Measurements from ENCODE around the gene INPP4B.

Gene INPP4B

DNA sequence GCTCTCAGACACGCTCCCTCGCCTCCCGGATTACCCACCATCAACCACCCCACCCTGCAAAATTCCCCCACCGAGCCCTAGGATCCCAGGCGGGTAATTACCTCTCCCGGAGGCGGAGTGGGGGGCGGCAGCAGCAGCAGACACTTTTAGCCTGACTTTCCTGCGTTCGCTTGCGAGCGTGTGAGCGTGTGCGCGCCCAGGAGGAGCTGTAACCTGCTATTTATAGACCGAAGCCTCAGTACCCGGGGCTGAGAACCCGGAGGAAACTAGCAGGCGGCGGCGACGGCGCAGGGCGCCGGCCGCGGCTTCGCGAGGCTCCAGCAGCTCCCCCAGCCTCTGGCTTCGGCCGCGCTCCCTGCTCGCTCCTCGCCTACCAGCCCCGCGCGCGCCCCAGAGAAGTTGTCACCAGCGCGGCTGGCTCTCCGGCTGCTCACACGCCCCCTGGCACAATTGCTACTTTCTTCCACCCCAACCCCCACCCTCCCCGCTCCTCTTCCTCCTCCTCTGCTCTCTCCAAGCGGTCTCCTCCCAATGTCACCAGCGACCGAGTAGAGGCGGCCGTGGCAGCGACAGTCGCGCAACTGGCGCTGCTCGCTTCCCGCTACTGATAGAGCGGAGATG is at the start of gene INPP4B:
Gene INPP4B, minus strand, starts transcription at position 194 of the 621 bp plus-strand sequence.
- Histone ChIP-seq H3K9ac (ENCODE audit: low read length) (no peak within 1 kb of the TSS), H3K9me3 (ENCODE audit: insufficient read depth, low read length) (no peaks in the 10 kb centered on the region), H3K4me3 (ENCODE audit: low read length) (no peak within 1 kb of the TSS), H3K27me3 (ENCODE audit: low read depth, low read length) (no peaks in the 10 kb centered on the region), H4K20me1 (ENCODE audit: insufficient read depth, low read length) (no peaks in the 10 kb centered on the region), H3K4me1 (ENCODE audit: low read length) (no peaks in the 10 kb centered on the region), H3K4me2 (ENCODE audit: low read length) (peak within 1 kb of the TSS; percentile 44; the same call in 1 of the 2 replicates), H3K27ac (ENCODE audit: low read length) (no peak within 1 kb of the TSS), H3K79me2 (ENCODE audit: low read length) (no peaks in the 10 kb centered on the region), H2AFZ (ENCODE audit: low read depth, low read length) (no peak within 1 kb of the TSS), H3K36me3 (replicated peaks; ENCODE audit: low read depth, low read length) (no peaks in the 10 kb centered on the region)
- TF ChIP-seq, protein P1, sequence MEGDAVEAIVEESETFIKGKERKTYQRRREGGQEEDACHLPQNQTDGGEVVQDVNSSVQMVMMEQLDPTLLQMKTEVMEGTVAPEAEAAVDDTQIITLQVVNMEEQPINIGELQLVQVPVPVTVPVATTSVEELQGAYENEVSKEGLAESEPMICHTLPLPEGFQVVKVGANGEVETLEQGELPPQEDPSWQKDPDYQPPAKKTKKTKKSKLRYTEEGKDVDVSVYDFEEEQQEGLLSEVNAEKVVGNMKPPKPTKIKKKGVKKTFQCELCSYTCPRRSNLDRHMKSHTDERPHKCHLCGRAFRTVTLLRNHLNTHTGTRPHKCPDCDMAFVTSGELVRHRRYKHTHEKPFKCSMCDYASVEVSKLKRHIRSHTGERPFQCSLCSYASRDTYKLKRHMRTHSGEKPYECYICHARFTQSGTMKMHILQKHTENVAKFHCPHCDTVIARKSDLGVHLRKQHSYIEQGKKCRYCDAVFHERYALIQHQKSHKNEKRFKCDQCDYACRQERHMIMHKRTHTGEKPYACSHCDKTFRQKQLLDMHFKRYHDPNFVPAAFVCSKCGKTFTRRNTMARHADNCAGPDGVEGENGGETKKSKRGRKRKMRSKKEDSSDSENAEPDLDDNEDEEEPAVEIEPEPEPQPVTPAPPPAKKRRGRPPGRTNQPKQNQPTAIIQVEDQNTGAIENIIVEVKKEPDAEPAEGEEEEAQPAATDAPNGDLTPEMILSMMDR (IDR thresholded peaks at IDR 0.05; ENCODE audit: low read depth, low read length), result no peak
- no peak for TF ChIP-seq EZH2phosphoT487 (IDR thresholded peaks at IDR 0.05; ENCODE audit: low read depth)

DNA sequence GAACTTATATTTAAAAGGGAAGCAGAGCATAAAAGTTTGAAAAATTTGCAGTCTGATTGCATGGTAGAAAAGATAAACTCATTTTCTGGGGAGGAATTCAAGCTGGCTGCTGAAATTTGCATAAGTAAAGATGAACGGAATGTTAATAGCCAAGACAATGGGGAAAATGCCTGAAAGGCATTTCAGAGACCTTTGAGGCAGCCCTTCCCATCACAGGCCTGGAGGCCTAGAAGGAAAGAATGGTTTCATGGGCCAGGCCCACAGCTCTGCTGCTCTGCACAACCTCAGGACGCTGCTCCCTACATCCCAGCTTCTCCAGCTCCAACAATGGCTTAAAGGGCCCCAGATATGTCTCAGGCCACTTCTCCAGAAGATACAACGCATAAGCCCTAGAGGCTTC is 46.9 kb upstream of the INPP4B start:
- no peak overlapping the region for H3K9ac ChIP-seq (ENCODE audit: low read length)

DNA sequence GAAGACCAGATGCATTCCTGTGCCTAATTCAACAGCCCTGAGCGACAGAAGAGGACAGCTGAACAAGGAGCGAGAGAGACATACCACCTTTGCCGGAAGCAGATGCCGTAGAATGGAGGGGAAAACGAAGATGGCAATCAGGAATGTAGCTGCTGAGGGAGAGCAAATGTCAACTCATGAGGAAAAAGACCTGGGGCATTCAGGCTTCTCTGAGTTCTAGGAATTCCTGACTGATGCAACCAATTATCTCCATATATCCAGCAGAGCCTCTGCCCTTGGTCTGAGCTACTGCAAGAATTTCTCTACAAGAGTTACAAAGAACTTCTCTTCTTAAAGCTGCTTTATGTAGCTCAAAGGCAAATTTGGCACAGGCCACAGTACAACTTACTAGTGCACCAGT is 40.5 kb upstream of the INPP4B start:
- Histone ChIP-seq H3K4me3 (ENCODE audit: low read length) (no peak overlapping the region), H3K79me2 (ENCODE audit: low read length) (no peaks in the 10 kb centered on the region), H3K4me2 (ENCODE audit: low read length) (no peak overlapping the region), H3K9ac (ENCODE audit: low read length) (no peak overlapping the region), H3K27ac (ENCODE audit: low read length) (no peak overlapping the region), H3K27me3 (ENCODE audit: low read depth, low read length) (no peaks in the 10 kb centered on the region), H3K36me3 (replicated peaks; ENCODE audit: low read depth, low read length) (no peaks in the 10 kb centered on the region), H3K9me3 (ENCODE audit: insufficient read depth, low read length) (no peaks in the 10 kb centered on the region), H3K4me1 (ENCODE audit: low read length) (peaks cover 6% of the 10 kb centered on the region), H2AFZ (ENCODE audit: low read depth, low read length) (no peak overlapping the region), H4K20me1 (ENCODE audit: insufficient read depth, low read length) (no peaks in the 10 kb centered on the region)
- TF ChIP-seq, protein P1 (IDR thresholded peaks at IDR 0.05; ENCODE audit: low read depth, low read length), result no peak
- TF ChIP-seq EZH2phosphoT487 (IDR thresholded peaks at IDR 0.05; ENCODE audit: low read depth), result no peak

More for the DNA sequence above, 46.9 kb upstream of the INPP4B start:
- no peaks in the 10 kb centered on the region for H3K4me1 ChIP-seq (ENCODE audit: low read length)
- H3K9me3 ChIP-seq (ENCODE audit: insufficient read depth, low read length), result peaks cover 12% of the 10 kb centered on the region; the same call in 1 of the 2 replicates
- H4K20me1 ChIP-seq (ENCODE audit: insufficient read depth, low read length), result no peaks in the 10 kb centered on the region
- no peak overlapping the region for H3K4me2 ChIP-seq (ENCODE audit: low read length)
- H3K79me2 ChIP-seq (ENCODE audit: low read length), result no peaks in the 10 kb centered on the region
- no peak overlapping the region for H3K27ac ChIP-seq (ENCODE audit: low read length)
- peaks cover 4% of the 10 kb centered on the region for H3K36me3 ChIP-seq (replicated peaks; ENCODE audit: low read depth, low read length)
- no peak overlapping the region for H3K4me3 ChIP-seq (ENCODE audit: low read length)
- H2AFZ ChIP-seq (ENCODE audit: low read depth, low read length), result no peak overlapping the region
- no peaks in the 10 kb centered on the region for H3K27me3 ChIP-seq (ENCODE audit: low read depth, low read length)
- no peak for TF ChIP-seq EZH2phosphoT487 (IDR thresholded peaks at IDR 0.05; ENCODE audit: low read depth)
- TF ChIP-seq, protein P1 (IDR thresholded peaks at IDR 0.05; ENCODE audit: low read depth, low read length), result no peak

DNA sequence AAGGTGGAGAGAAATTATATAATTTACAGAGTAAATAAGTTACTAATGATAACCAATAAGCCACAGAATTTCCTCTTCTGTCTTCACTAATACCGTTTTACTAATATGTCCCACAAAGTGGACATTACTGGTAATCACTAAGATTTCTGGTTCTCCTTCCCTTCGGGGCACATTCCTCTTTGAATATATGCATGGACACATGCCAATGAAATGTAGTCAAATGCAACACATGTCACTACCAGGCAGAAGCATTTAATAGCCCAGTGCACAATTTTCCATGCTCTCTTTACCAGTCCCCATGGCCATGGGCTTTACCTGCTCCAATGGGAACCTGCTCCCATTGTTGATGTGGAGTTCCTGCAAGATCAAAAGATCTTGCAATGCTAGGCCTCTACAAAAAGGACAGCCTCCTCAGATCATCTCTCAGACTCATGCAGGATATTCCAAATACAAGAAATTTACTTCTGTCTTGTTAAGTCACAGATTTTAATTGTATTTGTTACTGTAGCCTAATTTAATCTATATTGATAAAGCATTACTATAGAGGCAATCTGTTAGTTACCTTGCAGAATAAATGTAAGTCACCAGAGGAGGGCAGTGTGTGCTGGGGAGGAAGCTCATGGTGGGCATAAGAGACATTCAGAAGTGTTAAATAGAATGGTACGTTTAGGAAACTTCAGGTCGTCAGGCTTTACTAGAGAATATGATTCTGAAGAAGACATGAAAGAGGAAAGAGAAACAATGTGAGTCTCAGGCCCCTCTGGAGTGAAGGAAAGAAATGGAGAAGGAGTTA is 37.1 kb upstream of the INPP4B start:
- no peak overlapping the region for H3K4me3 ChIP-seq (ENCODE audit: low read length)
- H3K27me3 ChIP-seq (ENCODE audit: low read depth, low read length), result no peaks in the 10 kb centered on the region
- H3K36me3 ChIP-seq (replicated peaks; ENCODE audit: low read depth, low read length), result no peaks in the 10 kb centered on the region
- peaks cover 6% of the 10 kb centered on the region for H3K4me1 ChIP-seq (ENCODE audit: low read length)
- no peak overlapping the region for H3K27ac ChIP-seq (ENCODE audit: low read length)
- no peak overlapping the region for H3K4me2 ChIP-seq (ENCODE audit: low read length)
- no peak overlapping the region for H3K9ac ChIP-seq (ENCODE audit: low read length)
- no peaks in the 10 kb centered on the region for H3K79me2 ChIP-seq (ENCODE audit: low read length)
- H2AFZ ChIP-seq (ENCODE audit: low read depth, low read length), result 0 out of 2 replicates have a peak overlapping the region, but pooled peaks have one; percentile 16
- H3K9me3 ChIP-seq (ENCODE audit: insufficient read depth, low read length), result no peaks in the 10 kb centered on the region
- TF ChIP-seq, protein P1 (IDR thresholded peaks at IDR 0.05; ENCODE audit: low read depth, low read length), result peak; percentile 93
- no peak for TF ChIP-seq EZH2phosphoT487 (IDR thresholded peaks at IDR 0.05; ENCODE audit: low read depth)
- no peaks in the 10 kb centered on the region for H4K20me1 ChIP-seq (ENCODE audit: insufficient read depth, low read length)
